HepG2 (cell line): ENCODE measurements around the gene AUTS2.

ENCODE experiments used
- GLI4 ChIP-seq: sonication (generic); formaldehyde crosslinking; IDR thresholded peaks from 2 replicates; pipeline ENCODE4 v1.5.1; 2020; ENCODE audit warnings: missing genetic modification reagents, mild to moderate bottlenecking, moderate library complexity, borderline replicate concordance
- GTF2F1 ChIP-seq: fragments of 150-350 bp; IDR thresholded peaks from 2 replicates; pipeline ENCODE4 v1.6.1; 2014; ENCODE audit warnings: low read length
- IRF2 ChIP-seq: IDR thresholded peaks from 2 replicates; pipeline ENCODE4 v1.6.1; 2018; ENCODE audit warnings: missing genetic modification reagents, missing compliant biosample characterization
- KDM6A ChIP-seq: IDR thresholded peaks from 2 replicates; pipeline ENCODE4 v1.6.1; 2016; ENCODE audit warnings: low read depth
- ZBTB33 ChIP-seq: sonication (generic); formaldehyde crosslinking; IDR thresholded peaks from 2 replicates; pipeline ENCODE4 v1.4.0; 2020; ENCODE audit warnings: missing genetic modification reagents
- ZKSCAN8 ChIP-seq: IDR thresholded peaks from 2 replicates; pipeline ENCODE4 v1.6.1; 2016; ENCODE audit warnings: borderline replicate concordance, missing genetic modification reagents, missing compliant biosample characterization

DNA sequence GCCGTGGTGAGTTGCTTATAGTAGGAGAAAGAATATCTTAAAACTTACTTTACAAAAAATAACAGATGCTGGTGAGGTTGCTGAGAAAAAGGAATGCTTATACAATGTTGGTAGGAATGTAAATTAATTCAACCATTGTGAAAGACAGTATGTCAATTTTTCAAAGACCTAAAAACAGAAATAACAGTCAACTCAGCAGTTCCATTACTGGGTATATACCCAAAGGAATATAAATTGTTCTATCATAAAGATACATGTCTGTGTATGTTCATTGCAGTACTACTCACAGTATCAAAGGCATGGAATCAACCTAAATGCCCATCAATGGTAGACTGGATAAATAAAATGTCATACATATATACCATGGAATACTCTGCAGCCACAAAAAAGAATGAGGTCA lies 420.4 kb downstream of the AUTS2 start:
- TF ChIP-seq ZKSCAN8 (no peak), GLI4 (CRISPR knock-in tag) (no peak), ZBTB33 (CRISPR knock-in tag) (no peak), KDM6A (CRISPR knock-in tag) (no peak), GTF2F1 (no peak), IRF2 (CRISPR knock-in tag) (no peak)
